NCI-H146 (cell line): ENCODE data around the gene AQP12B.

Experiments used
- DNase-seq: peaks from one replicate; lab custom pipeline; 2025; lab: John Stamatoyannopoulos, UW

Gene AQP12B

DNA sequence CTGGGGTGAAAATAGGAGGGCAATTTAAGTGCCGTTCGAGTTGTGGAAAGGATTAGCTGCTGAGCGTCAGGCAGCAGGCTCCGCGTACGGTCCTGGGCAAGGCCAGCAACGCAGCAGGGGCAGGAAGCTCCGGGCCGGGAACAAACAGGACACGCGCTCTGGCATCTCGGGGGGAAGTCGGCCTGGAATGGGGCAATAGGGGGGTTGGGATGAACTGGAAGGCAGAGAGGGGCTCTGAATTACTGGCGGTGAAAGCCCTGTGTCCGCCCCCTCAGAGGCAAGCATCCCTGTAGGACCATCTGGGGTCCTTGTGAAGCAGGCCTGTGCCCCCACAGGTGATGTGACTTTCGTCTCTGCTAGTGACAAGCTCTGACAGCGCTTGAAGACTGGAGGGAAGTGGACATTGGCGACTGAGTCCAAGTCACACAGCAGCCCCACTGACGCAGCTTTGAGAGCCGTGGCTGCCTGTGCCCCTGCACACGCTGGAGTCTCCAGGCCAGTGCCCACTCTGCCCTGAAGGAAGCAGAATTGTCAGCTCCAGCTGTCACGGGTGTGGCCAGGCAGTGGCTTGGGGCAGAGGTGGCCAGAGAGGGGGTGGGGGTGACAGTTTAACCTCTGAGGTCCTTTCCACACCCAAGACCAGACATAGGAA is 35.1 kb downstream of the AQP12B start:
- no peak for DNase-seq

DNA sequence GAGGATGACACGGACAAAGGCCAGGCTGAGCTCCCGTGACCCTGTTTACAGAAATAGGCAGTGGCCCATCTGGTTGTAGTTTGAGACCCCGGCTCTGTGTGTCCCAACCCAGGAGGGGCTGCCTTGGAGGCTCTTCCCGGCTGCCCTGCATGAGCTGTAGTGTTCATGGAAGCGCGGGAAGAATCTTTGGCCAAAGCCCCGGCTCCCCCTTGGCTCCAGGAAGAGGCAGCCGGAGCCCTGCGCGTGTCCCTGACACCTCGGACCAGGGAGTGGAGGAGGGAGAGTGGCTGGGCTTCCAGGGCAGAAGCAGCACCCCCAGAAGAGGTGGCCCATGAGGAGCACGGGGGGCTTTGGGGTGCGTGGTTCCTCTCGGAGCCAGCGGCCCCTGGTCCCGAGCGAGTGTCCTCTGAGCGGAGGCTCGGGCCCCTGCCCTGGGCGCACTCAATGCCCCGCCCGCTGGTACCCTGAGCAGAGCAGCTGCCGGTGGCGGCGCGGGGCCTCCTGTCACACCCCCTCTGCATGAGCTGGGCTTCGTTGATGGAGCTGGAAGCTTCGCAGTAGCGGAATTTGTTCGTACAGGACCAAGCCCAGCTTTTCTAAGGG is 35.7 kb downstream of the AQP12B start:
- no peak for DNase-seq

GRCh38 chr2:240646176-240646899 is 36.3 kb downstream of the AQP12B start:
- peak; percentile 42 for DNase-seq

- no peak for DNase-seq
These were observed 36.9 kb downstream of the AQP12B start for GRCh38 chr2:240645801-240646175.

GRCh38 chr2:240645346-240645745 is 37.3 kb downstream of the AQP12B start:
- DNase-seq = no peak

DNA sequence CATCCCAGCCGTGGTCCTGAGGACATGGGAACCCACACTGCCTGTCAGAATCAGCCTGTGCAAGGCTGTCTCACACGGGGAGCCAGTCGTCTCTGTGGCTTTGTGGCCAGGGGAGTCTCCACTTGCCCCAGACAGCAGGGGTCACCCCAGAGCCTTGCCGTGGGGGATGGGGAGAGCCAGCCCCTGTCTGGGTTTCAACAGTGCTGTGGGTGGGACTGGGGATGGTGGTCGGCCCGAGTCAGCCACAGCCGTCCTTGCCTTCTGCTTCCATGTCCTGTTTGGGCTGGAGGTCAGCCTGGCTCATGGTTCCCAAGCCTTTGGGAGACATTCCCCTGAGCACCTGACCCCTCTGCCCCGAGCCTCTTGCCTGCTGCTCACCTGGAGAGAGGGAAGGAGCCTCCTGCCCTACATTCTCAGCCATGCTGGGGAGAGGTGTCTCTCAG is 37.8 kb downstream of the AQP12B start:
- no peak for DNase-seq

GRCh38 chr2:240644171-240644651 is 38.5 kb downstream of the AQP12B start:
- DNase-seq = no peak

DNA sequence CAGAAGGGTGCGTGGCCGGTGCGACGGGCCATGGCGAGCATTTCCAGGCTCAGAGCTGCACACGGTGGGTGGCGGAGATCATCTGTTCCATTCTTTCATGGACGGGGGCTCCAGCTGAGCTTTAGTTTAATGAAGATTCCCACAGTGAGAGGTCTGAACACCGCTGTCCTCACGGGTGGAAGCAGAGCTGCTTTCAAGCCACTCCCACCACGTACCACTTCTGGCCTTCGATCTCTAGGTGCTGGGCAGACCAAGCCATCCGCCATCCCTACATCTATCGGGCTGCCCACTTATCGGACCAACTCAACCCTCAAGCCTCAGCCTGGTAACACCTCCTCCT is 38.9 kb downstream of the AQP12B start:
- DNase-seq = no peak

DNA sequence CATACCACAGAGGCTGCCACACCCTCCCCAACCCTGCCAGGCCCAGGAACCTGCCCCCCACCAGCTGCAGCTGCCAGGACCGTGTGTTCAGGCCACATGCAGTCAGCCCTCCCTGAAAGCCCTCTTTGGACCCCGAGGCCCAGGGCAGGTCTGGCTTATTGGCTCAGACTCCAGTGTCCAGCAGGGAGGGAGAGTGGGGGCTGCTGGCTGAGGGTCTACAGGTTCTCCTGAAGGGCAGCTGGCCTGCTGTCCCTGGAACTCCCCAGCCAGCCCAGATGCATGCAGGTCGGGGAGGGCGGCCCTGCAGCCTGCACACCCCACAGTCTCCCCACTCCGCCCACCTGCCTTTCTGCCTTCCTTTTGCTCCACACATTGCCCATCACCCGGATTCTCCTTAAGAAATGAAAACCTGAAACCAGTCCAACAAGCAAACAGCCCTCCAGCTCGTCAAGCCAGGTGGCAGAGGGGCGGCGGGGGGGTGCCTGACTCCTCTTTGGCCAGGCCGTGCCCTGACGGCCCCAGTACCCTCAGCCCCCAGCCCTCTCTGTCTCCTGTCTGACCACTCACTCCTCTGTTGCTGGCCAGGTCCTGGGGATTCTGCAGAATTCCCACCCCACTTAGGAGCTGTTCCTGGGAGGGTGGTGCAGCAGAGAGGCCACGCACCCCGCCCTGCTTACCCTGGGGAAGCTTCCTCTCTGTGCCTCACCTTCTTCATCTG is 39.4 kb downstream of the AQP12B start:
- no peak for DNase-seq

- DNase-seq = no peak
These were observed 39.9 kb downstream of the AQP12B start for GRCh38 chr2:240642806-240643092.

DNA sequence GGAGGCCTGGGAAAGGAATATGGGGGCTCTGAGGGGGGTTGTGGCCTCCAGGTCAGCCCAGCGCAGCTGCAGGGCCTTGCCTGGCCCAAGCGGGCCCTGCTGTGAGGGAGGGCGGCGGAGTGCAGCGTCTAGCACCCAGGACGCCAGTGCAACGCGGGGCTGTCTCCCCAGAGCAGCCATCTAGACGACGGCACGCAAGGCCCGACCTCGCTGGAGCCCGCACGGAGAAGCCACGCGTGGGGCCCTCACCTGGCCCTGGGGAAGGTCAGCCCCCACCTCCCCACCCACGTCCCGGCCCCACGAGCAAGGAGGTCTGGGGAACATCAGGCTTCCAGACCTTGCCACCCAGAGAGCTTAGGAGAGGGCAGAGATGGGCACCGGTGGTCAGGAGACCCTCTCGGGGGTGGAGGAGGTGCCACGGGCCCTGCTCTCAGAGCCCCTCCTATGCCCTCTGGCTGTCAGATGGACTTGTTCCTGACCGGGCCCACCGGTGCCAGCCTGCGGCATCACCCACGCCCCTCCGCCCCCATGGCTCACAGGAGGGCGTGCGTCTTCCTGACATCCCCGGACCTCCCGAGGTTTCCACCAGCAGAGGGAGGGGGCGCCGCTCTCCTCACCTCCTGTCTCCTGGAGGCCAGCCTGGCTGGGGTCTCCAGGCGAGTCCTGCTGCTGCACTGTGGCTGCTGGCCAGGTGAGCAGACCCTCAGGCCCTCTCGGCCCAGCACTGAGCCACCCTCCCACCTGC is 40.5 kb downstream of the AQP12B start:
- no peak for DNase-seq

DNA sequence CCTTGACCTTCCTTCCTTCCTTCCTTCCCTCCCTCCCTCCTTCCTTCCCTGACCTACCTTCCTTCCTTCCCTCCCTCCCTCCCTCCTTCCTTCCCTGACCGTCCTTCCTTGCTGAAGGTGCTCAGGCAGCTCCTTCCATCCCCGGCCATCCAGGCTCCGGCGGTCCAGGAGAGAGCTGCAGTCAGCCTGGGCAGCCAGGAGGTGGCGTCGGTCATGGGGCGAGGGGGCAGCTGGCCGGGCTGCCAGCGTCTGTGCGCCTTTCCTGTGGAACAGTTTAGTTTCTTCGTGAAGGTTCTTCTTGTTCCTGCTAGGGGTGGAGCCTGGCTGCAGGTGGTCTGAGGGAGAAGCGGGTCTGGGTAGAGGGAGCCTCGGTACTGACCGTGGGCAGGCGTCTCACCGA is 41.7 kb downstream of the AQP12B start:
- peak; percentile 43 for DNase-seq

DNA sequence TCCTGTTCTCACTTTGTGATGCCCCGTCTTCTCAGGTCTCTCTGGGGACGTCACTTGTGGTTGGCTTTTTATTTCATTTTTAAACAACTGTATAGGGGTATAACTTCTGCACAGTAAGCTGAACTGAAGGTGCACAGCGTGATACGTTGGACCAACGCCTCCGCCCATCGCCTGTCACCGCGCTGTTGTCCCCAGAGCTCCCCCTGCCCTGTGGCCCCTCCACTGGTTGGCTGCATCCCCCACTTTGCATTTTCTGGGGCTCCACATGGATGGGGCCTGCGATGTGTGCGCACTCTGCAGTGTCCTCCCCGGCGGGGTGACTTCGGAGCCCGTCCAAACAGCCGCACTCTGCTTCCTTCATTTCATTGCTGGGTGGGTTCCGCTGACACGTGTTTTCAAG is 43.1 kb downstream of the AQP12B start:
- no peak for DNase-seq

GRCh38 chr2:240638512-240639160 is 44.0 kb downstream of the AQP12B start:
- DNase-seq = no peak

- DNase-seq = no peak
These were observed 44.8 kb downstream of the AQP12B start for GRCh38 chr2:240637901-240638345.

DNA sequence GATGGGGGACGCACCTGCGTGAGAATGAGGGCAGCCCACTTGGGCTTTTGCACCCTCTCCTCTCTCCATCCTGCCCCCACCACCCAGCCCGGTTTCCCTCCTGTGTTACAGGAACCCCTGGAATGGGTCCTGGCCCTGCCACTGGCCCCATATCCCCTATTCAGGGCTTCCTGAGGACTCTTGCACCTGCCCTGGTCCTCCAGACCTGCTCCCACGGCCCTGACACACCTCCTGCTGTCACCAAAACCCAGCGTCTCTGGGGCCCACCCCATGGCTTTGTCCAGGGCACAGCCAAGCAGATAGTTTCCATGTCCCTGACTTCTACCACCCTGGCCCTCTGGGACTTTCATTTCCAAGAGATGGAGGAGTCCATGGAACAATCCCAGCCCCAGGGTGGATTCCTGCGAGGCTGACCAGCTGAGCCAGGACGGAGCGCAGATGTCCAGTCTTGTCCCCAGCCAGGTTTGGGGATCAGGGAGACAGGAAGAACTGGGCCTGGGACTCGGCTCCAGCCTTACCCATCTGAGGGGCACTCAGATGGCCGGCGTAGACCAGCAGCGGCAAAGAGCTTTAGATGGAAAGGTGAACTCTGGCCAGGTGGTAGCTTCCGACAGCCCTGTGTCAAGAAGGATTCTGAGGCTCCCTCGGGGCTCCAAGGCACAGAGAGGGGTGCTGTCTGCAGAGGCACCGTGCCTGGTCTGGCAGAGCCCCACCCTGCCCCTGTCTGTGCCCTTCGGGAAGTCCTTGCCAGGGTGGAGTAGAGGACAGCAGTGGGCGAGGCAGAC is 45.4 kb downstream of the AQP12B start:
- no peak for DNase-seq

- no peak for DNase-seq
These were observed 46.0 kb downstream of the AQP12B start for GRCh38 chr2:240636563-240637115.

DNA sequence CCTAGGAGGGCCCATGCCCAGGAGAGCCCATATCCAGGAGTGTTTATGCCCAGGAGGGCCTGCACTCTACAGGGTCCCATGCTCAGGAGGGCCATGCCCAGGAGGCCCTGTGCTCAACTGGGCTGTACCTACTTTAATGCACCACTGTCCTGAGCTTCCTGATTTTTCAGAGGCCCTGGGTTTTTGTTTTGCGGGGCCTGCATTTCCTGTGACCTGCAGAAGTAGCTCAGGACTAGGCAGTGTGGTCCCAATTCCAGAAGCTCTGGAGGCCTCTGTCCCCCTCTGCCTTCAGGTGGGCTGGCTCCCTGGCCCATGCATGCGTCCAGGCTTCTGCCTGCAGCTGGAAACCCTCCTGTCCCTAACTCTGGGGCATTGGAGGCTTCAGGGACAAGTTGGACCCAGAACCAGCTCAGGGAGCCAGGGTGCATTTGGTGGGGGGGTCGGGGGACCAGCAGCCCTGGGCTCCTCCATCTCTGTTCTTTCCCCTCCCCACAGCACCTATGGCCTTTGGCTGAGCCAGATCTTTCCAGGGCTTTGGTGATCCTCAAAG is 46.6 kb downstream of the AQP12B start:
- DNase-seq = no peak

DNA sequence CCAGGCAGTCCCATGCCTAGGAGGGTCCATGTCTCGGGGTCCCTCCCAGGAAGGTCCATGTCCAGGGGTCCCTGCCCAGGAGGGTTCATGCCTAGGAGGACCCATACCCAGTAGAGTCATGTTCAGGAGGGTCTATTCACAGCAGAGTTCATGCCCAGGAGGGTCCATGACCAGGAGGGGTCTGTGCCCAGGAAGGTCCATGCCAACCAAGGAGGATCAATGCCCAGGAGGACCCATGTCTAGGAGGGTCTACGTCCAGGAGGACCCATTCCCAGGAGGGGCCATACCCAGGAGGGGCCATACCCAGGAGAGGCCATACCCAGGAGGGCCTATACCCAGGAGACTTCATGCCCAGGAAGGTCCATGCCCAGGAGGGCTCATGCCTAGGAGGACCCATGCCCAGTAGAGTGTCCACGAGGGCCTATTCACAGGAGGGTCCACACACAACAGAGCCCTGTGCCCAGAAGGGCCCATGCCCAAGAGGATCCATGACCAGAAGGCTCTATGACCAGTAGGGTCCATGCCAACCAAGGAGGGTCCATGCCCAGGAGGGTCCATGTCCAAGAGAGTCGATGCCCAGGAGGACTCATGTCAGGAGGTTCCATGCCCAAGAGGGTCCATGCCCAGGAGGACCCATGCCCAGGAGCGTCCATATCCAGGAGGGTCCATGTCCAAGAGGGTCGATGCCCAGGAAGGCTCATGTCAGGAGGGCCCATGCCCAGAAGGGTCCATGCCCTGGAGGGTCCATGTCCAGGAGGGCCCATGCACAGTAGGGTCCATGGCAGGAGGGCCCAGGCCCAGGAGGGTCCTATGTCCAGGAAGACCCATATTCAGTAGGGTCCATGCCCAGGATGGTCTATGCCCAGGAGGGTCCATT is 47.3 kb downstream of the AQP12B start:
- DNase-seq = no peak
